Nucleus accumbens (tissue), 56 donors: ENCODE data around the gene KRTAP4-12.
"Not testable (repeated sequence)": the region's sequence is repeated elsewhere in the genome, so short reads cannot be mapped to it uniquely, and the experiment has no call there.

ENCODE experiments used
- DNase-seq, 56 donors: peaks; one replicate each; lab custom pipeline; 2025; lab: John Stamatoyannopoulos, UW

Gene KRTAP4-12

DNA sequence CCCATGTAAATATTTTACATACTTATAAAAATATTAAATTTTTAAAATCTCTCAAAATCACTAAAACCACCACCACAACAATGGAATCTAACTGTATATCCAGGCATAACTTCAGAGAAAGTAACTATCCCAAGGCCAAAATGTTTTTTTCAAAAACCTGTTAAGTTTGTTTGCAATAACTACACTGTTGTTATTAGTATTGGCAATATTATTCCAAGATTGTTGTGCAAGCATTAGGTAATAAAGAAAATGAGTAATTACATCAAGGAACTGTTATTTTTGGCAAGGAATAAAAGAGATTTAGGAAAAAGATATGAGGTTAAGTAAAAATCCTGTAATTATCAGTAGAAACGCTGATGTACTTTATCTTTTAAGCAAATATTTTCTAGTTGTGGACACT lies 3.4 kb upstream of the KRTAP4-12 start:
- no peak for DNase-seq

DNA sequence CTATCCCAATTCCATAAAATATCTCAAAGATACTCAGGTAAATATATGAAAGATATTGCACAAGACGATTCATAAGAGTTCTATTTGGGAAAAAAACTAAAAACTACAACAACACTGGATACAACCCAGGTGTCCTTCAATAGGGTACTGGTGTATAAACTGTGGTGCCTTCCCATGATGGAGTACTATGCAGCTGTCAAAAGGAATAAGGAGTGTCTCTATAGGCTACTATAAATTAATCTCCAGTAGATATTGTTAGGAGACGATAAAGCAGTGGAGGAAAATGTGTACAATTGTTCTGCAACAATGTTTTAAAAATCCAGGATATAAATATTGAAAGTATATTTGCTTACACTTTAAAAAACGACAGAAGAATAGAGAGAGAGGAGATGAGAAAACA lies 2.4 kb upstream of the KRTAP4-12 start:
- DNase-seq, result no peak

DNA sequence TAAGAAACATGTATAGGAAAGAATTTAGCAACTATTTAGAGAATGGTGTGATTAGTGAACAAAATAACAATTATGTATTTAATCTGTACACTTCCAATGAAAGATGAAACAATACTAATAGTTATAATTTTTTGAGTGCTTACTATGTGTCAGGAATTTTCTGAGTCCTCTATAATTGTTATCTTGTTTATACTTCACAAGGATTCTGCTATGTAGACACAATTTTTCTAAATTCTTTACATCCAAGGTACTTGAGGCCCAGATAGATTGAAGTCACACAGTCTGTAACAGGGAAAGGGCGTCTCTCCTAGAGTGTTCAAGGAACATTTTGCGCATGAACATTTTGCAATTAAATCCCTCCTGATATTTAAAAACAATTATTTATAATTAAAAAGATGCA lies 1.1 kb upstream of the KRTAP4-12 start:
- no peak for DNase-seq

DNA sequence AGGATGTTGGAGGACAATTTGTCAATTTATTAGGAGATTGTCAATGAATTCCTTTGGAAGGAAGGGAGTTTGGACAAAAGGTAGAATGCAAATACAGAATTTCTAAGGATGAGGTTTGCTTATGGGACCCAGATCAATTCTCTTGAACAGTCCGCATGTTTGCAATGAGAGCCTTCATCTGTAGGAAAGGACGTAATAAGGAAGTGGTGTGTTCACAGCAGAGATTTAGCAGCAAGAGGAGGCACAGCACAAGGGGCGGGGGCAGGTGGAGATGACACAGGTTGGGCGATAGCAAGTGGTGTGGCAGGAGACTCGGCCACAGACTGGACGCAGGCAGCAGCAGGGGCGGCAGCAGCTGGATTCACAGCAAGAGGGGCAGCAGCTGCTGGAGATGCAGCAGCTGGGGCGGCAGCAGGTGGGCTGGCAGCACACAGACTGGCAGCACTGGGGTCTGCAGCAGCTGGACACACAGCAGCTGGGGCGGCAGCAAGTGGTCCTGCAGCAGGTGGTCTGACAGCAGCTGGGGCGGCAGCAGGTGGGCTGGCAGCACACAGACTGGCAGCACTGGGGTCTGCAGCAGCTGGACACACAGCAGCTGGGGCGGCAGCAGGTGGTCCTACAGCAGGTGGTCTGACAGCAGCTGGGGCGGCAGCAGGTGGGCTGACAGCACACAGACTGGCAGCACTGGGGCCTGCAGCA lies 541 bp downstream of the KRTAP4-12 start:
- DNase-seq, result not testable (repeated sequence)

DNA sequence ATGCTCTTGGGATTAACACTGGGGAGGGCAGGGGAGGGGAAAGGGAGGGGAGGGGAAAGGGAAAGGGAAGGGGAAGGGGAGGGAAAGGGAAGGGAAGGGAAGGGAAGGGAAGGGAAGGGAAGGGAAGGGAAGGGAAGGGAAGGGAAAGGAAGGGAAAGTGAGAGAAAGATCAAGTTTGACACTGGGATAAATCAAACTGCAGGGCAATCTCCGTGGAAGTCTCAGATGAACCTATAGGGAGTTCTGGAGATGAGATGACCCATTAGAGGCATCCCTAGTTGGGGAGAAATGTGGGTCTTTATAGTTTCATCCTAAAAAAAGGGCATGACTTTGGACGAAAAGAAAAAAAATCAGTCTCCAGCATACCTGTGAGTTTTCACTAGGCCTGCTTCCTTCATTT lies 2.2 kb downstream of the KRTAP4-12 start:
- DNase-seq, result no peak

DNA sequence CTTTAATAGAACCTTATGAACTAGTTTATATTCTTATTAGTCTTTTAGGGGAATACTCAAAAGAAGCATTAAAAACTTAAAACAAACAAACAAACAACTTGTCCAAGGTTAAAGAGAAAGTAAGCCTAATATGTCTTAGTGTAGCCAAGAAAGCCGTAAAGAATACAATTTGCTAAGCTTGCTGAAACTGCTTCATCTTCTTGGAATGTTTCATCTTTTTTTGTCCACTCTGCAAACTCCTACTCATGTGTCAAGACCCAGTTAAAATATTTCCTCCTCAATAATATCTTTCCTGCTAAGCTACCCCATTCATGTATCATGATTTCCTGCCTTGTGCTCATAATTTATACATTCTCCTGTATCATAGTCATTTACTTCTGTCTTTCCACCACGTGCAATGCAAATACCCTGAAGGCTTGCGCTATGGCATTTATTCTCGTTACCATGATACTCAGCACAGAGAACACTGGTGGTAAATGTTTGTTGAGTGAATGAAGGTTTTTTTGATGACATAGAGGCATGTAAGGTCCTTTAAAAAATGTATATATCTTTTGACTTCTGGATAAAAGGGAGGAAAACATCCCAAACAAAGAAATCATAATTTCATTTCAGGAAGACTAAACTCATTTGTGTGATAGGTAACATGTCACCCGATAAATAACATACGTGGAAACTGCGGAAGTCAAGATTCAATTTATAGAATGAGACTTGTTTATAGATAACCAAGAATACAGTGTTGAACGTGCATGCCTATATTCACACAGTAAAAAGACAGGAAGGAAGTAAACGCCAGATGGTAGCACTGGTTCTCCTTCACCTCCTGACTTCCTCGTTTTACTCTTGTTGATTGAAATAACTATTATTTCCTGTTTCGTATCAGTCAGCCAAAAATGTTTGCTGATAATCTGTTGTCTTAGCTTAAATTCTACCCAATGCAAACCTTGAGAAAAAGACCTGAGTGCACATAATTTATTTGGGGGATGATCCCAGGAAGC lies 4.0 kb downstream of the KRTAP4-12 start:
- not testable (repeated sequence) for DNase-seq

DNA sequence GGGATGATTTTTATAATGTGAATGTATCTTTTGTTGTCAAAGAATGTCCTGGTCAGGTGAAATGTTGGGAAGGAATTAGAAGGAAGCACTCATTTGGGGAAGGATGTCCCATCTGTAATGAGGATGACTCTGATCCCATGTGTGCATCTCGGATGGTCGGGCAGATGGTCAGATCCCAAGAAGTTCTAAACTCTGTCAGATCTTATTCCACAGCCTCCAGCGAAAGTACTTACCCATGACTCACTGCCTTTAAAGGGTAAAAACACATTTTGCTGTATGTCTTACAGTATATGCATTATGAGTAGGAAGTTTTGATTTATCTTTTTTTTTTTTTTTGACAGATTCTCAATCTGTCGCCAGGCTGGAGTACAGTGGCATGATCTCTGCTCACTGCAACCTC lies 5.3 kb downstream of the KRTAP4-12 start:
- DNase-seq, result no peak

DNA sequence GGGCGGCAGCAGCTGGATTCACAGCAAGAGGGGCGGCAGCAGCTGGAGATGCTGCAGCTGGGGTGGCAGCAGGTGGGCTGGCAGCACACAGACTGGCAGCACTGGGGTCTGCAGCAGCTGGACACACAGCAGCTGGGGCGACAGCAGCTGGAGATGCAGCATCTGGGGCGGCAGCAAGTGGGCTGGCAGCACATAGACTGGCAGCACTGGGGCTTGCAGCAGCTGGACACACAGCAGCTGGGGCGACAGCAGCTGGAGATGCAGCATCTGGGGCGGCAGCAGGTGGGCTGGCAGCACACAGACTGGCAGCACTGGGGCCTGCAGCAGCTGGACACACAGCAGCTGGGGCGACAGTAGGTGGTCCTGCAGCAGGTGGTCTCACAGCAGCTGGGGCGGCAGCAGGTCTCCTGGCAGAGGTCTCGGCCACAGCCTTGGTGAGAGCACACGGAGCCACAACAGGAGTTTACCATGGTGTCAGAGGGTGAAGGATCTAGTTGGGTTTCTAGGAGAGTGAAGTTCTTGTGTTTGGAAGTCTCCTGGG lies 6.1 kb downstream of the KRTAP4-12 start, which contains the start of gene KRTAP4-11:
Gene KRTAP4-11, minus strand, starts transcription at position 528 of the 541 bp plus-strand sequence. Its CDS starts 58 bp downstream, at position 470.
- DNase-seq, result not testable (repeated sequence)

DNA sequence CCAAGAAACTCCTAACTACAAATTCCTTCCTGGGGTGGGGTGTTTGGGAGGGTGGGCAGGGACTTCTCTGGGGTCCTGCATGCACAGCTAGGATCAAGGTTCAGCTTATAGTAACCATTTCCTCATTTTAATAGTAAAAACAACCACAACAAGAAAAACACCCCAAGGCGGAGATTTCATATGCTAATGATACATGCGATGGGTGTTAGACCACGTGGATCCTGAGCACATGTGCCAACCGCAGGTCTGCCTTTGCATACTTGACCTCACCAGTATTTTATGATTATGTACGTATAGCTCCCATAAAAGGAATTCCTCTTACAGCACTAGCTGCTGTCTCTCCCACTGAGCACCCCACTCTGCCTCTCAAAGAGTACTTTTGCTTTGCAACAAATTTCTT lies 7.7 kb downstream of the KRTAP4-12 start:
- DNase-seq, result no peak

DNA sequence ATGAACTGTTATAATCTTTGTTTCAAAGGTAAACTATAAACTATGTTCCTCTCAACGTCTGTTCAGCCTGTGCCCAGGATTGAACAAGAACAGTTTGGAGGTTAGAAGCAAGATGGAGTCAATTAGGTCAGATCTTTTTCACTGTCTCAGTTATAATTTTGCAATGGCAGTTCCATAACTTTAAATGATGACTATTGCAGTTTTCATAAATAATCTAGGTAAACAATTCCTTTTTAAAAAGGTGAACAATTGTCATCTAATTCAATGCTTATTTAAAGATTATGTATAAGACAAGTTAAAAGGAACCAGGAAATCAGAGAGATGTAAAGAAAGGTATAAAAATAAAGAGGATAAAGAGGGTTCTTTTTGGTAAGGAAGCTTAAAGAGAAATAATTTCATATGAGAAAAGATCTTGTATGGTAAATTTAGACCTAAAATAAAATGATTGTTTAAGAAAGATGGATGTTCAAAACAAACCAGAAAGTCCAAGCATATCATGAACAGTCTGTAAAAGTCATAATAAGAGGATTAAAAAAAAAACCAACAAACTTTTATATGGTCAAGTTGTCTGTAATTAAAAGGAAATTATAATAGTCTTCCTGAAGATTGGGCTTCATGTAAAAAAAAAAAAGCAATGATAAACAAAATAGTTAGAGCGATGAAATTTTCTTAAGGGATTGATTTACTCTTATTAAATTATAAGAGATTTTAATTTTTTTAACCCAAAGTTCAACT lies 12.7 kb downstream of the KRTAP4-12 start:
- DNase-seq, result no peak

DNA sequence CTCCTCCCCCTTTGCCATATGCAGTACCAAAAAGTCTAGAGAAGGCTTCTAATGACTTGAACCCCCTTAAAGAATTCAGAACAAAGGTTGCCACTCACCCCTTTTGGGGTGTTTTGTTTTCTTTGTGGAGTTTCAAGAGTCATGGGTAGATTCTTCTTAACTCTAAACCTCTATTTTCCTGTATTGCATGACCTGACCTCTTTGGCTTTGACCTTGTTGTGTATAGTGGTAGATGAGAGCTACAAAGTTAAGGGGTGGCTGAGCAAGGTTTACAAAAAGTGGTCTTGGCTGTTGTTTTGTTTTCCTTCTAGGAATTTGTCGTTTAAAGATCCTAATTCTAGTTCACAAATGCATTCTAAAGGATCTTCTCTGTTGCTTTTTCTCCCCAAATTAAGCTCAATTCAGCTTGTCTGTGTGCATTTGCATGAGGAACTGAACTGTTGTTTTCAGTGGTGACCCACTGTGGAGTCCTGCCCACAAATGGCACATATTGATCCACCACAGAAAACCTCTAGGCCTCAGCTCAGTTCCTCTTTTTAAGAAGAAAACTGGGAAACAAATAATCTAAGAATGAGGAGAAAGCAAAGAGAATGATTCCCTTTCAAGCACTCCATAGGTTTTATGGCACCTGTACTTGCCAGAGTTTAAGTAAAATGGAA lies 15.1 kb downstream of the KRTAP4-12 start:
- not testable (repeated sequence) for DNase-seq

DNA sequence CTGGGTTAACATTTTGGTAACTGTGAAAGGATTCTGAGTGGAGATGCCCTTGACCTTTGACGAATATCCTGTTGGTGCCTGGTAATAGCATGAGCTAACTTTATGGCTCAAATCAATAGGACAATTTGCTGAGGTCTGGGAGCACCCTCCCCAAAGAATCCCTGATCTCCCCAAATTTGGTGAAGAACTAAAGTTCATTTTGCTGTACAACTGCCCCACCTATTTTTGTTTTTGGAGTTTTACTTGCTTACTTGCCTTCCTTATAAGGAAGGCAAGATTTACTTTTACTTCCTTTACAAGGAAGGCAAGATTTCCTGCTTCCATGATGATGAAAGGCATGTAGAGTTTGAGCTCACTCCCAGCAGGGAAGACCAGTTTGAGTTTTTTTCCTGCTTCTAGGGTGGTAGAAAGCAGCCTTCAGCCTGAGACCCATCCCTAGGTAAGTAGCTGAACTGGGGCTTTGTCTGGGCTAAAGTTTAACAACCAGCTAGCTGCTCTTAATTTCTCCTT lies 16.0 kb downstream of the KRTAP4-12 start:
- DNase-seq, result no peak

DNA sequence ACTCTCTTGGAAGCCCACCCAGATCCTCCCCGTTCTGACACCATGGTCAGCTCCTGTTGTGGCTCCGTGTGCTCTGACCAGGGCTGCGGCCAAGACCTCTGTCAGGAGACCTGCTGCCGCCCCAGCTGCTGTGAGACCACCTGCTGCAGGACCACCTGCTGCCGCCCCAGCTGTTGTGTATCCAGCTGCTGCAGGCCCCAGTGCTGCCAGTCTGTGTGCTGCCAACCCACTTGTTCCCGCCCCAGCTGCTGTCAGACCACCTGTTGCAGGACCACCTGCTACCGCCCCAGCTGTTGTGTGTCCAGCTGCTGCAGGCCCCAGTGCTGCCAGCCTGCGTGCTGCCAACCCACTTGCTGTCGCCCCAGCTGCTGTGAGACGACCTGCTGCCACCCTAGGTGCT lies 18.6 kb downstream of the KRTAP4-12 start, which contains the start of gene KRTAP4-9:
Gene KRTAP4-9, plus strand, starts transcription at position 43 of the 400 bp plus-strand sequence. Its CDS starts 0 bp downstream, at position 43.
- not testable (repeated sequence) for DNase-seq

DNA sequence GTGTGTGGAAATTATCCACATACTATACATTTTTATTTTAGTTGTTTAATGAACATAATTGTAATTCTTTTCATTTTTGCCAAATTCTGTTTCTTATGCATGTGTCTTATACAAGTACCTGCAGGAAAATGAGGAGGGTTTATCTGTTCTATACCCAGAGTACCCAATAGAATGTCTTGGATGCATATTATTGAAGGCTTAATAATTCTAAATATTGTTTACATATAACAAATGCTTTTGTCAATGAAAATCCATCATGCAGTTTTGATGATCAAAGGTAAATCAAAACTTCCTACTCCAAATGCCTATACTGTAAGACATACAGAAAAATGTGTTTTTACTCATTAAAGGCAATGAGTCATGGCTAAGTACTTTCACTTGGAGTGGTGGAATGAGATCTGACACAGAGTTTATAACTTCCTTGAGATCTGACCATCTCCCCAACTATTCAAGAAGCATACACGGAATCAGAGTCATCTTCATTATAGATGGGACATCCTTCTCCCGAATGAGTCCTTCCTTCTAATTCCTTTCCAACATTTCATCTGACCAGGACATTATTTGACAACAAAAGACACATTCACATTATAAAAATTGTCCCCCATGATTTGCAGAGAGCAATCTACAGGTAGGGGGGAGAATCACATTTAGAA lies 19.5 kb downstream of the KRTAP4-12 start:
- DNase-seq, result not testable (repeated sequence)

DNA sequence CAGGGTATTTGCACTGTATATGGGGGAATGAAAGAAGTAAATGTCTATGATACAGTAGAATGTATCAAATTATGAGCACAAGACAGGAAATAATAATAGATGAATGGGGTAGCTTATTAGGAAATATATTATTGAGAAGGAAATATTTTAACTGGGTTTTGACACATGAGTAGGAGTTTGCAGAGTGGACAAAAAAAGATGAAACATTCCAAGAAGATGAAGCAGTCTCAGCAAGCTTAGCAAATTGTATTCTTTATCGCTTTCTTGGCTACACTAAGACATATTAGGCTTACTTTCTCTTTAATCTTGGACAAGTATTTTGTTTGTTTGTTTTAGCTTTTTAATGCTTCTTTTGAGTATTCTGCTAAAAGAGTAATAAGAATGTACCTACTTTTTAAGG lies 20.1 kb downstream of the KRTAP4-12 start:
- DNase-seq, result no peak

DNA sequence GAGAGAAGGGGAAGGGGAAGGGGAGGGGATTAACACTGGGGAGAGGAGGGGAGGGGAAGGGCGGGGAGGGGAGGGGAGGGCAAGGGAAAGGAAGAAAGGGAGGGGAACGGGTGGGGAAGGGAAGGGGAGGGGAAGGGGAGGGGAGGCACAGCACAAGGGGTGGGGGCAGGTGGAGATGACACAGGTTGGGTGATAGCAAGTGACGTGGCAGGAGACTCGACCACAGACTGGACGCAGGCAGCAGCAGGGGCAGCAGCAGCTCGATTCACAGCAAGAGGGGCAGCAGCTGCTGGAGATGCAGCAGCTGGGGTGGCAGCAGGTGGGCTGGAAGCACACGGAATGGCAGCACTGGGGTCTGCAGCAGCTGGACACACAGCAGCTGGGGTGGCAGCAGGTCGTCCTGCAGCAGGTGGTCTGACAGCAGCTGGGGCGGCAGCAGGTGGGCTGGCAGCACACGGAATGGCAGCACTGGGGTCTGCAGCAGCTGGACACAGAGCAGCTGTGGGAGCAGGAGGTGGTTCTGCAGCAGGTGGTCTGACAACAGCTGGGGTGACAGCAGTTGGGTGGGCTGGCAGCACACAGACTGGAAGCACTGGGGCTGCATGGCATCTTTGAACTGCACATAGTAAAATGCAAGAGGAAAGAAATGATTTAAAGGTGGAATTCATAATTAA lies 22.3 kb downstream of the KRTAP4-12 start, which contains the start of gene KRTAP4-16:
Gene KRTAP4-16, minus strand, starts transcription at position 624 of the 674 bp plus-strand sequence. Its CDS starts 0 bp downstream, at position 624.
- DNase-seq, result no peak

DNA sequence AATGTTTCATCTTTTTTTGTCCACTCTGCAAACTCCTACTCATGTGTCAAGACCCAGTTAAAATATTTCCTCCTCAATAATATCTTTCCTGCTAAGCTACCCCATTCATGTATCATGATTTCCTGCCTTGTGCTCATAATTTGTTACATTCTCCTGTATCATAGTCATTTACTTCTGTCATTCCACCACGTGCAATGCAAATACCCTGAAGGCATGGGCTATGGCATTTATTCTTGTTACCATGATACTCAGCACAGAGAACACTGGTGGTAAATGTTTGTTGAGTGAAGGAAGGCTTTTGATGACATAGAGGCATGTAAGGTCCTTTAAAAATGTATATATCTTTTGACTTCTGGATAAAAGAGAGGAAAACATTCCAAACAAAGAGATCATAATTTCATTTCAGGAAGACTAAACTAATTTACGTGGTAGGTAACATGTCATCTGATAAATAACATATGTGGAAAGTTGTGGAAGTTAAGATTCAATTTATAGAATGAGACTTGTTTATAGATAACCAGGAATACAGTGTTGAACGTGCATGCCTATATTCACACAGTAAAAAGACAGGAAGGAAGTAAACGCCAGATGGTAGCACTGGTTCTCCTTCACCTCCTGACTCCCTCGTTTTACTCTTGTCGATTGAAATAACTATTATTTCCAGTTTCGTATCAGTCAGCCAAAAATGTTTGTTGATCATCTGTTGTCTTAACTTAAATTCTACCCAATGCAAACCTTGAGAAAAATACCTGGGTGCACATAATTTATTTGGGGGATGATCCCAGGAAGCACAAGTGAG lies 24.1 kb downstream of the KRTAP4-12 start:
- DNase-seq, result not testable (repeated sequence)
